NCI-H345 (cell line): ENCODE results near the gene NDUFB6.
"Not testable (repeated sequence)": the region's sequence is repeated elsewhere in the genome, so short reads cannot be mapped to it uniquely, and the experiment has no call there.

Experiments
- DNase-seq: peaks from one replicate; lab custom pipeline; 2025; lab: John Stamatoyannopoulos, UW

The NDUFB6 gene

DNA sequence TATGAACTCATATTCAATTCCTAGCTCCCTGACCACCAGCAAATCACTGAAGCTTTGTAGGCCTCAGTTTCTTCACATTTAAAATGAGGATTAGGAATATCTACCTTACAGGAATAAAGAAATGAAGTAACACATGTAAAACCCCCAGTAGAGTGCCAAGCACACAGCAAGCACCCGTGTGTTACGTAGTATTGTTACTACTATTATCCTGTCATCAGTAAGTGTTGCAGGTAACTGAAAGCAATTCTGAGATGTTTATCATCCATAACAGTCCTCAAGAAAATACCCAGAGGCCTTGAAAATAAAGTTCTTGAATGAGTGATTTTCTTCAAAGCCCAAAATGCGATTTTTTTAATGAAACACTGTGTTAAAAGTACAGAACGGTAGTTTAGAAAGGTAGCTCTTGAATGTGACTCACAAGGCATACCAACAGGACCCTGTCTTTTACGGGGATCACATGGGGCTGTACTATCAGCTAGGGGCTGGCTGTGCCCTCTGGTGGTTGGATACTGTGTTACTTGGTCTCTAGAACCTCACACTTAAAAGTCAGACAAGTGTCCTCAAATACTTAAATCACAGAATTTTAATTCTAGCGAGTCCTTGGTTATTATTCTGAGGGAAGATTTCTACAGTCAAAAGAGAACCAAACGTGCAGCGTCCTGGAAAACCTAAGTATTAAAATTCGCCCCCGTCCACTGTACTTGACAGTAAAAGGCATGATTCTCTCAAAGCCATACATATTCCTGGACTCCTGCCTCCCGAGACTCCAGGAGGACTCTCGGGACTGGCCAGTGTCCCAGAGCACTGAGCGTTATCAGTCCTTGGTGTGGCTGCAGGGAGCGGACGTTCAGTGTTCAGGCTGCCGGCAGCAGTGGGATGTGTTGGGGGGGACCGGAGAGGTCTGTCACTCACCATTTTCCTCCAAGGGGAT lies 725 bp downstream of the NDUFB6 start:
- DNase-seq, result peak; percentile 71

DNA sequence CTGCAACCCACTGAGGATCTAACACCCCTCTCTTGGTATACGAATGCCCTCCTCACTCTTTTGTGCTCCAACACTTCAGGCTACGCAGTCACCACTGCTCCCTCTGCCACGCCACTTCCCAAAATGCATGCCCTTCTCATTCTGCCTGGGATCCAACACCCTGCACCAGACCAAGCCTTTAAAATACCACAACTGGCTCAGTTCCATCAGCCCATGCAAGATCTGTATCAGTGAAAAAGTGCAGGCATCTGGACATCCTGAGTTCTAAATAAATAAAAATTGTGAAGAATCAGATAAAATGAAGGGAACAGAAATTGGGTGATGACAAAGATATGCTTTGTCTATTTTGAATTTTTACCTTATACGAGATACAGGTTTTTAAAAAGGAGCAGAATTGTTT lies 2.7 kb downstream of the NDUFB6 start:
- DNase-seq, result no peak

DNA sequence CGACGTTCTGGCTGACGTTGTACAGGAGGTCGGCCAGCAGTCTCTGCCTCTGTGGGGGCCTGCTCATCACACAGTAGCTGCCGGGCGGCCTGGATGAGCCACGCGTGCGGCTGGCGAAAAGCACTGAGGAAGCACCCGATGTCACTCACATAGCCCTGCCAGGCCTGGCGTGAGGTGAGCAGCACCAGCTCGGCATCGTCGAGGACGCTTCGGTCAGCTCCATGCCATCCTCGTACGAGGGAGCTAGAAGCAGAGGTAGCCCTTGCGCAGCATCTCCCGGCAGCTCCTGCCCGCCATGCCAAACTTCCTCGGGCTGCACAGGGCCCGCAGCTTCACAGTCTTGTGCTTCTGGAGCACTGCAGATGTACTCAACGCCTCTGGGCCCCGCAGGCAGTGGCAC lies 6.2 kb downstream of the NDUFB6 start:
- no peak for DNase-seq

GRCh38 chr9:32565967-32566366 lies 7.0 kb downstream of the NDUFB6 start:
- DNase-seq, result no peak

DNA sequence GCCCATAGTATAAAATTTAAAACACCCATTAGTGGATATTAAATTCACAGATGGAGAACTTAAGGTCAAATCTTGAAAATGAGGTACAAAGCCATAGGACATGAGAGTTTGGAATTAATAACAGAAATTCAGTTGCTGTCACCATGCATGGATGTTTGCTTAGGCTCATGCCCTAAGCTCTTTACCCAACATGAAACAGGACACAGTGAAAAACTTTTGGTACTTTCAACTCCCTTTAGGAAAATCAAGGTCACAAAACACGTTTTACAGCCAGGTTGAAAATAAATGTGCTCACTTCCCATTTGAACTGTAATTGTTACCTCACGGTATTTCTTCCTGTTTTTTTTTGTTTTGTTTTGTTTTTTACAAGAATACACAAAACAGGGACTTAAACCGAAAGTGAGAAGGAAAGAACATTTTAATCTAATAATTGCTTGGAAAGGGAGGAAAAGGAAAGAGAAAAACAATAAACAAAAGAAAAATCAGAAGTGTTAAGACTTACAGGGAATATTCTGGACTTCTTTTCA lies 14.5 kb downstream of the NDUFB6 start:
- no peak for DNase-seq

GRCh38 chr9:32554591-32554990 lies 18.4 kb downstream of the NDUFB6 start:
- DNase-seq, result no peak

GRCh38 chr9:32554107-32554506 lies 18.9 kb downstream of the NDUFB6 start:
- no peak for DNase-seq

DNA sequence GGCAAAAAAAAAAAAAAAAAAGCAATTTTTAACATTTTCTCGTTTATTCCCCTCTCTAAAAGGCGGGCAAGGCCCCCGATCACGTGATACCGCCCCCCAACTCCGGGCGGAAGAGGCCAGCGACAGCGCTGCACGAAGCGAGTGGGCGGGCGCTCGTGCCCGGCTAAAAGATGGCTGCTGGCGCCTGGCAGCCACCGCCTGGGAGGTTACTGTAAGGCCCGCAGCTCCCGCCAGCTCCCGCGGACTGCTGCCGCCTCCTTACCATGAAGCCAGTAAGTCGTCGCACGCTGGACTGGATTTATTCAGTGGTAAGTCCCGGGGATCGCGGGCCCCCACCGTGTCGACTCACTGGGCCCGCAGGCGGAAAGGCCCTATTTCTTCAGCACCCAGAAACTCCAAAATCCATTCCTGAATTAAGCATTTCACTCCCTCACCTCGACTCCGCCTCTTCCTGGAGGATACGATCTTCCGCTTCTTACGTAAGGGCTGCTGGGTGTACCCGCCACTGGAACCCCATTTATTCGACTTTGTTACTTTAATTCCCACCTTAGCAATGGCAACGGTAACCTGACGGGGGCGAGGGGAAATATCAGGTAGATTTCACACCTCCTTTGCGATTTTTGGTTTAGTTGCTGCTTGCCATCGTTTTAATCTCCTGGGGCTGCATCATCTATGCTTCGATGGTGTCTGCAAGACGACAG lies 20.6 kb downstream of the NDUFB6 start, which contains the start of the genes SMIM27 and TOPORS:
SMIM27 (plus strand) TSS at position 156 of the 701 bp plus-strand sequence; CDS start at position 264, 108 bp downstream.
TOPORS (minus strand) TSS at position 415 of the 701 bp plus-strand sequence; CDS start at position 265, 150 bp downstream.
- DNase-seq, result peak; percentile 94

- DNase-seq, result peak; percentile 79
Measured at GRCh38 chr9:32551276-32552051, 21.5 kb downstream of the NDUFB6 start.

GRCh38 chr9:32550562-32551275 lies 22.2 kb downstream of the NDUFB6 start:
- DNase-seq, result peak; percentile 97

GRCh38 chr9:32550150-32550561 lies 22.8 kb downstream of the NDUFB6 start:
- no peak for DNase-seq

- not testable (repeated sequence) for DNase-seq
Measured at GRCh38 chr9:32548213-32548612, 24.7 kb downstream of the NDUFB6 start.

DNA sequence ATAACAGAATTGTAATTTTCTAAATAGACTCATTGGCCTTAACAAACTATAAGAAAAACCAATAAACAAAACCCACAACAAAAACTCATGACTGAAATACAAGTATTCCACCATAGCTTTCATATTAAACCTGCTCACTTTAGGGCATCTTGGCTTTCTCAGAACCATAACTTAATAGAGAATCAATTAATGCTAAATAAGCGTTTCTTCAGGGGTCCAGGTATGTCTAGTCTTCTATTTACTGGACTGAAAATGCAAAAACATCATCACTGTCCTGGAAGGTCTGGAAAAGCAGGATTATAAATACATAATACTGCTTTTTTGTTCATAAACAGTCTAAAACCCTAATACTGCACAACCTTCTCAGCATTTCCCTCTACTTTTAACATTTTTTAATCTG lies 27.1 kb downstream of the NDUFB6 start:
- DNase-seq, result no peak

DNA sequence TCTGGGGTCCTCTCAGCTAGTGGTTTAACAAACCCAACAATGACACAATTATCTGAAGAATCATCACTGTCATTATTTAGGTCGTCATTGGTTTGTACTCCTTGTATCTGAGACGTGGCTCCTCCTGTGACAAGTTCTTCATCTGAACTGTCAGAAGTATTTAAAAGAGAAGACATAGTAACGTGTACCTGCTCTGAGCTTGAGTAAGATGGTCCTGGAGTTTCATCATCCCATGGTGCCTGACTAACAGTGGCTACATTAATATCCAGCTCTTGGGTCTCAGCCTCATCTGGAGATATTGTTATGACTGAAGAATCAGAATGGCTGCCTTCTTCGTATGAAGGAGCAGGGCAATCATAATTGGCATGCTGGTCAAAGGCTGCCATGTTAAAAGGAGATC lies 29.9 kb downstream of the NDUFB6 start:
- DNase-seq, result no peak

DNA sequence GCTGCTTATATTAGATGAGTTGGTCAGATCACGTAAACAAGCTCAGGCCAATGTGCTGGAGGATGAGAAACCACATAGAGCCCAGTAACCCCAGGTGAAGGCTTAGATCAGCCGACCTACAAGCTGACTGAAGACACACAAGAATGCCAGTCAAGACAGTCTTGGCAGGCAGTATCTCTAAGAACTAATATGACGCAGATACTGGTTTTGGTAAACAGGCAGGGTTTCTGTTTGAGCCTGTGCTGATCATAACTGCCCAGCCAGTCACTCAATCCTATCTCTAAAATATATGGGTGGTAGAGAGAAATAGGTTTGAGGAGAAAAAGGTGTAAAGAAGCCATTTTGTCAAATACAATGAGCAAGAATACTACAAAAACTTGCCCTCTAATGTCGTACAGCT lies 39.1 kb downstream of the NDUFB6 start:
- no peak for DNase-seq

GRCh38 chr9:32533336-32533735 lies 39.6 kb downstream of the NDUFB6 start:
- no peak for DNase-seq

DNA sequence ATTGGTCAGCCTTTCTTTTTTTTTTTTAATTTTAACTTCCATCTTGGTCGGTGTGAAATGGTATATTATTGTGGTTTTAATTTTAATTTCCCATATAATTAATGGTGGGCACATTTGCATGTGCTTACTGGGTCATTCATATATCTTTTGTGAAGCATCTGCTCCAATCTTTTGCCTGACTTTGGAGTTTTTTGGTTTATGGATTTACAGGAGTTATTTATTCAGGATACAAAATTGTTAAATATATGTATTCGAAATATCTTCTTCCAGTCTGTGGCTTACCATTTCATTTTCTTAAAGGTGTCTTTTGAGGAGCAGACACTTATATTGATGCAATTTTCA lies 46.3 kb downstream of the NDUFB6 start:
- no peak for DNase-seq

DNA sequence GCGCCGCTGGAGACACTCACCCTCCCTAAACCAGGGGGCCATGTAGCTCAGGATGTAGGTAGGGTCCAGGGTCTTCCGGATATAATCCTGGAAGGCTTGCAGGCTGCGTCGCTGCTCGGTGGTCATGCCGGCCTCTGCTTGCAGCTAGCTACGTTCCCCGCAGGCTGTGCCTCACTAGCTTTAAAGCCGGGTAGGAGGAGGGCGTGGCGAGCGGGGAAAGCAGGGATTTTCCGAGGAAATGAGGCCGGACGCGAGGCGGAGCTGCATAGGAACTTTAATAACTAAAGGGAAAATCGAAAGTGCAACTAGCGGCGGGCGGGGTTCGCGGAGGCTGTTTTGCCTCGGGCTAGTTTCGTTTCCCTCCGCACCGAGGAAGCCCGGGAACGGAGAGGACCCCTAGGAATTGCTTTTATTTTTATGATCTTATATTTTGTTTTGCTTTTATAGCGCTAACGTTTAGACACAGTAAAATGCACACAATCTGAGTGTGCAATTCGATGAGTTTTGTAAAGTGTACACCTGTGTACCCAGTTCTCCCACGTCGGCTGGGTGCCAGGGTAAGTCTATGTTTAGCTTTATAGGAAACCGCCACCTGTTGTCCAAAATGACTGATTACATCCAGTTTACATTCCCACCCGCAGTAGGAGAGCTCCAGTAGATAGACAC lies 46.8 kb downstream of the NDUFB6 start, which contains the start of gene RIGI:
RIGI (minus strand) TSS at position 156 of the 666 bp plus-strand sequence; CDS start at position 126, 30 bp downstream.
- peak; percentile 90 for DNase-seq

- no peak for DNase-seq
Measured at GRCh38 chr9:32525709-32526030, 47.3 kb downstream of the NDUFB6 start.

GRCh38 chr9:32524892-32525708 lies 47.9 kb downstream of the NDUFB6 start:
- DNase-seq, result peak; percentile 66
